ENCODE measurements around the gene PDLIM4. TPM values are rescaled to one million over a fixed set of nuclear protein-coding genes. Genes with fewer than 3 reads are reported as not detected.

The PDLIM4 gene
- total and polyA plus RNA-seq, 8 donors, result 7.7 to 13.5 (median 10.2) TPM

GRCh38 chr5:132280371-132281240 is 23.1 kb downstream of the PDLIM4 start:
- intact Hi-C loops (cut with DNase I), result no loop called here
- ATAC-seq, result no peak
- Histone ChIP-seq H3K36me3 (no peaks in the 10 kb centered on the region), H3K4me1 (peaks cover 0 to 8% of the 10 kb centered on the region in 2 donors), H3K9me3 (no peaks in the 10 kb centered on the region), H3K27ac (peak overlapping the region in 1 of 2 donors; percentile 38), H3K27me3 (no peaks in the 10 kb centered on the region), H3K4me3 (no peak overlapping the region)
- no peak for TF ChIP-seq CTCF (IDR thresholded peaks at IDR 0.05)
- no peak for DNase-seq

- intact Hi-C loops (cut with DNase I), result no loop called here
- Histone ChIP-seq H3K27me3 (no peaks in the 10 kb centered on the region), H3K4me3 (no peak overlapping the region), H3K36me3 (no peaks in the 10 kb centered on the region), H3K27ac (no peak overlapping the region), H3K9me3 (no peaks in the 10 kb centered on the region), H3K4me1 (peaks cover 0 to 8% of the 10 kb centered on the region in 2 donors)
- no peak for TF ChIP-seq CTCF (IDR thresholded peaks at IDR 0.05)
- no peak for ATAC-seq
- no peak for DNase-seq
Measured at GRCh38 chr5:132281856-132282614, 24.5 kb downstream of the PDLIM4 start.

- H3K27me3 ChIP-seq, result no peaks in the 10 kb centered on the region
- peak in 1 of 2 donors; percentile 46 for TF ChIP-seq CTCF (IDR thresholded peaks at IDR 0.05)
- no peaks in the 10 kb centered on the region for H3K9me3 ChIP-seq
- DNase-seq (peak in 2 of 4 donors; percentile 36 to 56), ATAC-seq (no peak)
- peaks cover 0 to 8% of the 10 kb centered on the region in 2 donors for H3K4me1 ChIP-seq
- no peaks in the 10 kb centered on the region for H3K36me3 ChIP-seq
- intact Hi-C loops (cut with DNase I), result no loop called here
- no peak overlapping the region for H3K4me3 ChIP-seq
- H3K27ac ChIP-seq, result no peak overlapping the region
Measured at GRCh38 chr5:132283423-132284043, 26.0 kb downstream of the PDLIM4 start.

GRCh38 chr5:132289097-132289496 is 31.6 kb downstream of the PDLIM4 start:
- ATAC-seq (no peak), DNase-seq (no peak)
- TF ChIP-seq CTCF (IDR thresholded peaks at IDR 0.05), result no peak
- Histone ChIP-seq H3K9me3 (no peaks in the 10 kb centered on the region), H3K27ac (no peak overlapping the region), H3K4me3 (no peak overlapping the region), H3K36me3 (no peaks in the 10 kb centered on the region), H3K27me3 (no peaks in the 10 kb centered on the region), H3K4me1 (peaks cover 0 to 15% of the 10 kb centered on the region in 2 donors)
- intact Hi-C loops (cut with DNase I), result no loop called here

GRCh38 chr5:132291026-132291425 is 33.5 kb downstream of the PDLIM4 start:
- Histone ChIP-seq H3K4me1 (peaks cover 6 to 31% of the 10 kb centered on the region in 2 donors), H3K27ac (no peak overlapping the region), H3K36me3 (no peaks in the 10 kb centered on the region), H3K27me3 (no peaks in the 10 kb centered on the region), H3K4me3 (no peak overlapping the region), H3K9me3 (no peaks in the 10 kb centered on the region)
- TF ChIP-seq CTCF (IDR thresholded peaks at IDR 0.05), result no peak
- intact Hi-C loops (cut with DNase I), result no loop called here
- DNase-seq (no peak), ATAC-seq (no peak)
